Measurements from ENCODE around the gene RABAC1.

The RABAC1 gene

GRCh38 chr19:41907994-41908615, 51.0 kb downstream of the RABAC1 start:
- no peaks in the 10 kb centered on the region; the same call in 1 of the 2 replicates for H3K27me3 ChIP-seq (replicated peaks; ENCODE audit: control insufficient read depth, insufficient read depth, low read length)
- H3K36me3 ChIP-seq (ENCODE audit: control insufficient read depth, insufficient read depth, low read length): peaks cover 36% of the 10 kb centered on the region
- DNase-seq (ENCODE audit: extremely low read depth, insufficient read length): no peak
- no peak overlapping the region for H3K4me3 ChIP-seq (replicated peaks; ENCODE audit: low read depth, low read length)
- TF ChIP-seq, protein P1, sequence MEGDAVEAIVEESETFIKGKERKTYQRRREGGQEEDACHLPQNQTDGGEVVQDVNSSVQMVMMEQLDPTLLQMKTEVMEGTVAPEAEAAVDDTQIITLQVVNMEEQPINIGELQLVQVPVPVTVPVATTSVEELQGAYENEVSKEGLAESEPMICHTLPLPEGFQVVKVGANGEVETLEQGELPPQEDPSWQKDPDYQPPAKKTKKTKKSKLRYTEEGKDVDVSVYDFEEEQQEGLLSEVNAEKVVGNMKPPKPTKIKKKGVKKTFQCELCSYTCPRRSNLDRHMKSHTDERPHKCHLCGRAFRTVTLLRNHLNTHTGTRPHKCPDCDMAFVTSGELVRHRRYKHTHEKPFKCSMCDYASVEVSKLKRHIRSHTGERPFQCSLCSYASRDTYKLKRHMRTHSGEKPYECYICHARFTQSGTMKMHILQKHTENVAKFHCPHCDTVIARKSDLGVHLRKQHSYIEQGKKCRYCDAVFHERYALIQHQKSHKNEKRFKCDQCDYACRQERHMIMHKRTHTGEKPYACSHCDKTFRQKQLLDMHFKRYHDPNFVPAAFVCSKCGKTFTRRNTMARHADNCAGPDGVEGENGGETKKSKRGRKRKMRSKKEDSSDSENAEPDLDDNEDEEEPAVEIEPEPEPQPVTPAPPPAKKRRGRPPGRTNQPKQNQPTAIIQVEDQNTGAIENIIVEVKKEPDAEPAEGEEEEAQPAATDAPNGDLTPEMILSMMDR (IDR thresholded peaks at IDR 0.05; ENCODE audit: insufficient read depth, low read length, poor library complexity, severe bottlenecking): no peak

DNA sequence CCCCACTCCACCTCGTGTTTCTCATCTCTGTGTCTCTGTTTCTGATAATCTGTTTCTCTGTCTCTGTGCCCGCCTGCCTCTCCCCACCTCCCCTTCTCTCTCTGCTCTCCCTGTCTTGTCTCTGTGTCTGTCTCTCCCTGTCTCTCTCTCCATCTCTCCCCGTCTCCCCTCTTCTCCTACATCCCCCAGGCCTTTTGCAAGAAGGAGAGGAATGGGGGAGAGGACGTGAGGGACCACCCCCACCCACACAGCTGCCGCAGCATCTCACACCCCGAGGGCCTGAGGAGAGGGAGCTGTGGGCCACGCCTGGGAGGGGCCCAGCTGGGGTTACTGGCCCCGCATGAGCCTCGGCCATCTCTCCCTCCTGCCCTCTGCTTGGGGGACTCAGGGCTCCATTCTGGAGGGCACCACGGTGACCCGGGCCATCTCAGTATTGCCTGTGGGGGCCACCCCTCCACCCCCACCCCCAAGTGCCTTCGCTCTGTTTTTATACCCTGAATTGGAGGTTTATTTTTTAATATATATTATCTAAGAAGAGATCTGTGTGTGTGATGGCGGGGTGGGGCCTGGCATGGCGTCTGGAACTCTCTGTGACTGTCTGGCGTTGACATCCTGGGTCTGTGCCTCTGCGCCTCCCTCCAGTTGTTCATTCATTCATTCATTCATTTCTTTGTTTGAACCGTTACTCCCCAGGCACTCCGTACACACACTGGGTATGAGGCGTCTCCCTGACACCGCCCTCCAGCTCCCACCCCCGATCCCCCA, 52.0 kb downstream of the RABAC1 start:
- Histone ChIP-seq H3K36me3 (ENCODE audit: control insufficient read depth, insufficient read depth, low read length) (peaks cover 47% of the 10 kb centered on the region), H3K4me3 (replicated peaks; ENCODE audit: low read depth, low read length) (no peak overlapping the region), H3K27me3 (replicated peaks; ENCODE audit: control insufficient read depth, insufficient read depth, low read length) (no peaks in the 10 kb centered on the region)
- TF ChIP-seq, protein P1 (IDR thresholded peaks at IDR 0.05; ENCODE audit: insufficient read depth, low read length, poor library complexity, severe bottlenecking): no peak
- DNase-seq (ENCODE audit: extremely low read depth, insufficient read length): no peak
